Neural progenitor cell (in vitro differentiated cells): Measurements from ENCODE around the gene NR1D2. TPM values are rescaled to one million over a fixed set of nuclear protein-coding genes. Genes with fewer than 3 reads are reported as not detected.

Experiments
- DNase-seq: peaks from one replicate; pipeline ENCODE4 v3.0.0-alpha.2; 2016; ENCODE audit warnings: low spot score
- H2AFZ ChIP-seq: fragments of 200-600 bp; sonication (generic); replicated peaks from 2 replicates; pipeline ENCODE4 v1.6.1; 2016; ENCODE audit warnings: antibody characterized with exemption
- H3F3A ChIP-seq: fragments of 200-600 bp; sonication (generic); 2 replicates; pipeline ENCODE4 v1.6.1; 2016; ENCODE audit warnings: antibody characterized with exemption, low read depth
- H3K27ac ChIP-seq: fragments of 200-600 bp; sonication (generic); 2 replicates; pipeline ENCODE4 v1.5.1; 2016; ENCODE audit warnings: mild to moderate bottlenecking
- H3K27me3 ChIP-seq: fragments of 200-600 bp; sonication (generic); 2 replicates; pipeline ENCODE4 v1.6.1; 2016; ENCODE audit warnings: mild to moderate bottlenecking, moderate library complexity
- H3K36me3 ChIP-seq: fragments of 200-600 bp; sonication (generic); 2 replicates; pipeline ENCODE4 v1.5.1; 2016
- H3K4me1 ChIP-seq: fragments of 200-600 bp; sonication (generic); 2 replicates; pipeline ENCODE4 v1.6.1; 2016; ENCODE audit warnings: mixed run types
- H3K4me2 ChIP-seq: fragments of 200-600 bp; sonication (generic); 2 replicates; pipeline ENCODE4 v1.6.1; 2016
- H3K4me3 ChIP-seq: fragments of 200-600 bp; sonication (generic); 2 replicates; pipeline ENCODE4 v1.5.1; 2016
- H3K79me2 ChIP-seq: fragments of 200-600 bp; sonication (generic); 2 replicates; pipeline ENCODE4 v1.6.1; 2016; ENCODE audit warnings: low read depth
- H3K9ac ChIP-seq: fragments of 200-600 bp; sonication (generic); 2 replicates; pipeline ENCODE4 v1.6.1; 2016
- H3K9me3 ChIP-seq: fragments of 200-600 bp; sonication (generic); 2 replicates; pipeline ENCODE4 v1.5.1; 2016; ENCODE audit warnings: low read depth
- H4K20me1 ChIP-seq: fragments of 200-600 bp; sonication (generic); 2 replicates; pipeline ENCODE4 v1.6.1; 2016; ENCODE audit warnings: low read depth
- H3K27ac Mint-ChIP-seq: 3 replicates; pipeline ENCODE4 v1.8.0; 2021; ENCODE audit warnings: mixed read lengths
- H3K27me3 Mint-ChIP-seq: 2 replicates; pipeline ENCODE4 v1.8.0; 2022; ENCODE audit warnings: low read depth, mild to moderate bottlenecking, inconsistent platforms, moderate library complexity, mixed read lengths; ENCODE audit not compliant: insufficient read depth
- H3K36me3 Mint-ChIP-seq: 3 replicates; pipeline ENCODE4 v1.8.0; 2021; ENCODE audit warnings: mixed read lengths
- H3K4me1 Mint-ChIP-seq: 3 replicates; pipeline ENCODE4 v1.8.0; 2021; ENCODE audit warnings: mixed read lengths
- H3K4me3 Mint-ChIP-seq: 3 replicates; pipeline ENCODE4 v1.8.0; 2021; ENCODE audit warnings: mild to moderate bottlenecking, moderate library complexity, mixed read lengths
- H3K9me3 Mint-ChIP-seq: 3 replicates; pipeline ENCODE4 v1.8.0; 2020; ENCODE audit warnings: mixed read lengths
- EZH2 ChIP-seq: fragments of 200-600 bp; sonication (generic); IDR thresholded peaks from 2 replicates; pipeline ENCODE4 v1.6.1; 2017; ENCODE audit warnings: antibody characterized with exemption, mild to moderate bottlenecking, moderate library complexity
- EZH2phosphoT487 ChIP-seq: fragments of 200-600 bp; sonication (generic); IDR thresholded peaks from 2 replicates; pipeline ENCODE4 v1.6.1; 2017; ENCODE audit warnings: antibody characterized with exemption
- total RNA-seq: library from RNA; depleted of rRNA; stranded (reverse); fragments of >200 nt; gene quantifications from 2 replicates; pipeline ENCODE4 v1.2.3, GENCODE V29; 2015; ENCODE audit warnings: low replicate concordance
- TF ChIP-seq, protein P1 (sequence below): fragments of 200-600 bp; sonication (generic); IDR thresholded peaks from 2 replicates; pipeline ENCODE4 v1.5.1; 2017; ENCODE audit warnings: antibody characterized with exemption, mild to moderate bottlenecking

NR1D2 gene
- total RNA-seq, 1 donor from 2014 or later = 43.7 TPM

DNA sequence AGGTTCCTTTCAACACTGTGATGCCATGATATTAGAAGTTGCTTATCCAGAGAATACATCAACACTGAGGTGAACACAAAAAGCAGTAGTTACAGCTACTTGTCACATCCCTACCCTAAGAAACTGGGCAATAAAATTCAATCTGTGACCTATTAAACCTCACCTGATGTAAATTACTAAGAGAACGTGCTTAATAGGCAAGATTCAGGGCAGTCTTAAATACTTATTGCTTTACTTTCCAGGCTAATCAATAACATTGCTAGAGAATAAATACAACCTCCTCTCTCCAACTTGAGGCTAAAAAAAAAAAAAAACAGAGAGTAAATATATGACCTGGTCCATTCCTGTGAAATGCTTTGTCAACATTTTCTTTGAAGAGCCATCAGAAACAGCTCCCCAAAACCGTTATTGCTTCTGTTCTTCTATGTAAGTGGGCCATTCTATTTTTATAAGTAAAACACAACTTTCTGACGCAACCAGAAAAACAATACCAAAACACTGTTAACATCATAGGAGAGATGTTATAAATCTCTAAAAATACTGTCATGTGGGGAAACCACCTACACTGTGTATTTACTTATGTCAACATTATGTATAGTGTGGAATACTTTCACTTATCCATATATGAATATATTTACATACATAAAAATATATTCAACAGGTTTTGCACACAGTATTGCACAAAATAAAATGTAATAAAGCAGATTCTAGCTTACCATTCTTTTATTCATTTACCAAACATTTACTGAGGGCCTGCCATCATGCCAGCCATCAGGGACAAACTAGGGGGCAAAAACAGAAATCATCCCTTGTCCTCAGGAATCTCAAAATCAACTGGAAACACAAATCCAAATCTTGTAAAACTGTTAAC is 31.0 kb upstream of the NR1D2 start:
- Mint-ChIP-seq H3K27ac (no peak overlapping the region), H3K4me3 (no peak overlapping the region), H3K9me3 (peaks cover 3% of the 10 kb centered on the region), H3K4me1 (peaks cover 33% of the 10 kb centered on the region), H3K27me3 (peaks cover 2% of the 10 kb centered on the region), H3K36me3 (peaks cover 31% of the 10 kb centered on the region)
- TF ChIP-seq EZH2 (no peak), EZH2phosphoT487 (no peak)
- TF ChIP-seq, protein P1, sequence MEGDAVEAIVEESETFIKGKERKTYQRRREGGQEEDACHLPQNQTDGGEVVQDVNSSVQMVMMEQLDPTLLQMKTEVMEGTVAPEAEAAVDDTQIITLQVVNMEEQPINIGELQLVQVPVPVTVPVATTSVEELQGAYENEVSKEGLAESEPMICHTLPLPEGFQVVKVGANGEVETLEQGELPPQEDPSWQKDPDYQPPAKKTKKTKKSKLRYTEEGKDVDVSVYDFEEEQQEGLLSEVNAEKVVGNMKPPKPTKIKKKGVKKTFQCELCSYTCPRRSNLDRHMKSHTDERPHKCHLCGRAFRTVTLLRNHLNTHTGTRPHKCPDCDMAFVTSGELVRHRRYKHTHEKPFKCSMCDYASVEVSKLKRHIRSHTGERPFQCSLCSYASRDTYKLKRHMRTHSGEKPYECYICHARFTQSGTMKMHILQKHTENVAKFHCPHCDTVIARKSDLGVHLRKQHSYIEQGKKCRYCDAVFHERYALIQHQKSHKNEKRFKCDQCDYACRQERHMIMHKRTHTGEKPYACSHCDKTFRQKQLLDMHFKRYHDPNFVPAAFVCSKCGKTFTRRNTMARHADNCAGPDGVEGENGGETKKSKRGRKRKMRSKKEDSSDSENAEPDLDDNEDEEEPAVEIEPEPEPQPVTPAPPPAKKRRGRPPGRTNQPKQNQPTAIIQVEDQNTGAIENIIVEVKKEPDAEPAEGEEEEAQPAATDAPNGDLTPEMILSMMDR = no peak
- H3K27me3 ChIP-seq = no peaks in the 10 kb centered on the region
- no peaks in the 10 kb centered on the region for H3K9me3 ChIP-seq
- no peak overlapping the region for H3K4me3 ChIP-seq
- peaks cover 12% of the 10 kb centered on the region for H3K36me3 ChIP-seq
- H3K27ac ChIP-seq = no peak overlapping the region
- peak overlapping the region; percentile 96 for H3K4me2 ChIP-seq
- peaks cover 13% of the 10 kb centered on the region for H3F3A ChIP-seq
- no peak for DNase-seq
- H3K9ac ChIP-seq = no peak overlapping the region
- H3K79me2 ChIP-seq = peaks cover 81% of the 10 kb centered on the region
- H2AFZ ChIP-seq = no peak overlapping the region
- H3K4me1 ChIP-seq = peaks cover 21% of the 10 kb centered on the region
- H4K20me1 ChIP-seq = peaks cover 29% of the 10 kb centered on the region

DNA sequence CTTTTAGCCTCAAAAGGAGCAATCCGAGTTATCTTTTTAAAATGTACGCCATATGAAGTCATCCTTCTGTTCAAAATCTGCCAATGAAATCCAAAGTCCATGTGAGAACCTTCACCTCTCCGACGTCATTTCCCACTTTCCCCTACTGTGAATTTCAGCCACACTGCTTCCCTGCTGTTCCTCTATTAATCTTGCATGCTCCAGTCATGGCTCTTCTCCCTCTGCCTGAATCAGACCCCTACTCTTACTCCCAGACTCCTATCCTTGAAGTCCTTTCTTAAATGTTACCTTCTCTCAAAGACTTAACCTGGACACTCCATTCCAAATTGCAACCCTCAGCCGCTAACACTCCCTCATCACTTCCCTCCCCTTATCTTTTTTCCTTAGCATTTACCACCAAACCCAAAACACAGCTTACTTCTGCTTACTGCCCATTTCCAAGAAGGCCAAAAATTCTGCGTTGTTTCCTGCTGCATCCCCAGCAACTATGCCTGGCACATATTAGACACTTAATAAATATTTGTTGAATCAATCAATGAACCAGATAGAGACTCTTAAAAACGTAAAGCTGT is 29.5 kb upstream of the NR1D2 start:
- Mint-ChIP-seq H3K36me3 (peaks cover 37% of the 10 kb centered on the region), H3K4me3 (peak overlapping the region; percentile 99), H3K9me3 (peaks cover 3% of the 10 kb centered on the region), H3K27ac (peak overlapping the region; percentile 17), H3K27me3 (peaks cover 2% of the 10 kb centered on the region), H3K4me1 (peaks cover 41% of the 10 kb centered on the region)
- H3K4me3 ChIP-seq = peak overlapping the region; percentile 88
- H3K36me3 ChIP-seq = peaks cover 19% of the 10 kb centered on the region
- TF ChIP-seq, protein P1 = no peak
- TF ChIP-seq EZH2 = no peak
- no peak for TF ChIP-seq EZH2phosphoT487
- H3F3A ChIP-seq = peaks cover 28% of the 10 kb centered on the region
- H3K79me2 ChIP-seq = peaks cover 93% of the 10 kb centered on the region
- H3K4me2 ChIP-seq = peak overlapping the region; percentile 96
- H3K9ac ChIP-seq = peak overlapping the region; percentile 70
- H2AFZ ChIP-seq = no peak overlapping the region
- peak; percentile 21 for DNase-seq
- peaks cover 44% of the 10 kb centered on the region for H4K20me1 ChIP-seq
- H3K4me1 ChIP-seq = peaks cover 21% of the 10 kb centered on the region
- no peaks in the 10 kb centered on the region for H3K9me3 ChIP-seq
- H3K27ac ChIP-seq = no peak overlapping the region
- H3K27me3 ChIP-seq = no peaks in the 10 kb centered on the region

DNA sequence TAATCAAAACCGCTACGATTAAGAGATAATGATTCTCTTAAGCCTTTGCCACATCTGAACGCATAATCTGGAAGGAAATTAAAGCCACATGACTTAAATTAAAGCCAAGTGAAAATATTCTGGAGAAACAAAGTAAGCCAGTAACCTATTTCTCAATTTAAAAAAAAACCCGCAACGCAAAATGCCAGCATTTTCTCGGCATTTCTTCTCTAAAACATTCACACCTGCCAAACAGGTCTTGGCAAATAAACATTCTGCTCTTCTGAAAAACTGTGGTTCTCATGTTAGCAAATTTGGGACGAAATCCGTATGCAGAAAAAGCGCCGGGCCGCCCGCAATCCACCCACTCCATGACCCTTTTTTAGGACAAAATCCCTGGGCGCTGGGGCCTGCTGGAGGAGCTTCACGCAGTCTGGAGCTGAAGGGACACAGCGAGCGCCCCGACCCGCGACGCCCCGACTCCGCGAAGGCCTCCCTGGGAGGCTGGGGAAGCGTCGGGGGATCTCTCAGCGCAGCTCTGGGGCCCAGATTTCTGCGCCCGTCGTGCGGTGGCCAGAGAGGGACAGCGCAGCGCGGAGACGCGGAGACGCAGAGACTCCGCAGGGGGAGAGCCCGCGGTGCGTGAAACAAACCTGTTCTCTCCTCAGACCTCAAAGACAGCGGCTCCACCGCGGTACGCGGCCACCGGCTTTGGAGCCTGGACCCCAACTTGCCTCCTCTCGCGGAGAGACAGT is 28.8 kb upstream of the NR1D2 start:
- peak overlapping the region; percentile 59 for H2AFZ ChIP-seq
- H3K36me3 Mint-ChIP-seq = peaks cover 35% of the 10 kb centered on the region

More for the DNA sequence above, 28.8 kb upstream of the NR1D2 start:
- peak overlapping the region; percentile 29 for H3K27ac ChIP-seq
- H3K79me2 ChIP-seq = peaks cover 86% of the 10 kb centered on the region
- DNase-seq = no peak
- H3K4me3 ChIP-seq = peak overlapping the region; percentile 88
- H3K4me1 Mint-ChIP-seq = peaks cover 41% of the 10 kb centered on the region
- no peaks in the 10 kb centered on the region for H3K9me3 ChIP-seq
- H3K4me1 ChIP-seq = peaks cover 21% of the 10 kb centered on the region
- peaks cover 47% of the 10 kb centered on the region for H4K20me1 ChIP-seq
- peak overlapping the region; percentile 99 for H3K4me3 Mint-ChIP-seq
- H3K27ac Mint-ChIP-seq = peak overlapping the region; percentile 98
- peaks cover 3% of the 10 kb centered on the region for H3K9me3 Mint-ChIP-seq
- no peaks in the 10 kb centered on the region for H3K27me3 ChIP-seq
- H3K4me2 ChIP-seq = peak overlapping the region; percentile 96
- peak overlapping the region; percentile 70 for H3K9ac ChIP-seq
- peaks cover 35% of the 10 kb centered on the region for H3F3A ChIP-seq
- peaks cover 19% of the 10 kb centered on the region for H3K36me3 ChIP-seq
- peak; percentile 22 for TF ChIP-seq EZH2
- TF ChIP-seq, protein P1 = no peak
- no peak for TF ChIP-seq EZH2phosphoT487
- H3K27me3 Mint-ChIP-seq = peaks cover 2% of the 10 kb centered on the region
